Suprapubic skin (tissue), 4 donors: ENCODE results near the gene PDE3B. TPM values are rescaled to one million over a fixed set of nuclear protein-coding genes. Genes with fewer than 3 reads are reported as not detected.

Experiments used
- DNase-seq, 2 donors: peaks; one replicate each; pipeline ENCODE4 v3.0.0-alpha.2; 2019; ENCODE audit warnings: low spot score in 2 of 2
- H3K27ac ChIP-seq: fragments of 200-600 bp; sonication (generic); one replicate; pipeline ENCODE4 v1.5.1; 2019
- H3K27me3 ChIP-seq: fragments of 200-600 bp; sonication (generic); one replicate; pipeline ENCODE4 v1.5.1; 2019
- H3K36me3 ChIP-seq: fragments of 200-600 bp; sonication (generic); one replicate; pipeline ENCODE4 v1.5.1; 2019
- H3K4me1 ChIP-seq: fragments of 200-600 bp; sonication (generic); one replicate; pipeline ENCODE4 v1.5.1; 2019
- H3K4me3 ChIP-seq: fragments of 200-600 bp; sonication (generic); one replicate; pipeline ENCODE4 v1.5.1; 2019; ENCODE audit warnings: mild to moderate bottlenecking
- H3K9me3 ChIP-seq: fragments of 200-600 bp; sonication (generic); one replicate; pipeline ENCODE4 v1.5.1; 2019
- CTCF ChIP-seq, 2 donors: fragments of 200-600 bp in 1 of 2; fragments of 450-650 bp in 1 of 2; sonication (generic) in 1 of 2; IDR thresholded peaks; one replicate each; pipeline ENCODE4 v1.5.1; 2016 to 2019; ENCODE audit warnings: antibody characterized with exemption in 2 of 2, mild to moderate bottlenecking in 1 of 2, moderate library complexity in 1 of 2
- EP300 ChIP-seq: sonication (generic); formaldehyde crosslinking; IDR thresholded peaks from one replicate; pipeline ENCODE4 v1.6.1; 2017; ENCODE audit warnings: antibody characterized with exemption
- POLR2A ChIP-seq, 2 donors: fragments of 450-650 bp; IDR thresholded peaks; one replicate each; pipeline ENCODE4 v1.6.1; 2017; ENCODE audit warnings: antibody characterized with exemption in 2 of 2, mild to moderate bottlenecking in 2 of 2, moderate library complexity in 2 of 2
- POLR2AphosphoS5 ChIP-seq, 3 donors: sonication (generic); formaldehyde crosslinking; IDR thresholded peaks; one replicate each; pipeline ENCODE4 v1.6.1; 2017; ENCODE audit warnings: antibody characterized with exemption in 3 of 3
- WGBS: methylation state at CpG from one replicate; pipeline ENCODE4 v1.1.5; 2018; 5-methylcytosine and 5-hydroxymethylcytosine counted together
- total RNA-seq, 4 donors: library from RNA; depleted of rRNA; stranded (reverse); fragments of >200 nt; gene quantifications; one replicate each; pipeline ENCODE4 v1.1.0, GENCODE V29; 2016

Gene PDE3B
- total RNA-seq, 4 donors from 2014 or later = 1.9 to 6.8 (median 2.7) TPM

GRCh38 chr11:14635546-14635945 is 8.1 kb upstream of the PDE3B start:
- peaks cover 5% of the 10 kb centered on the region for H3K27me3 ChIP-seq
- no peaks in the 10 kb centered on the region for H3K36me3 ChIP-seq
- H3K27ac ChIP-seq = no peak overlapping the region
- no peaks in the 10 kb centered on the region for H3K4me1 ChIP-seq
- no peak overlapping the region for H3K4me3 ChIP-seq
- no peaks in the 10 kb centered on the region for H3K9me3 ChIP-seq
- 29% methylated on average over 1 of the region's 1 CpG for WGBS
- DNase-seq = no peak
- TF ChIP-seq POLR2AphosphoS5 (IDR thresholded peaks at IDR 0.05) = no peak
- no peak for TF ChIP-seq EP300
- TF ChIP-seq POLR2A (IDR thresholded peaks at IDR 0.05) = no peak
- TF ChIP-seq CTCF (IDR thresholded peaks at IDR 0.05) = no peak

- H3K27ac ChIP-seq = no peak overlapping the region
- H3K9me3 ChIP-seq = no peaks in the 10 kb centered on the region
- WGBS = 44% methylated on average over 1 of the region's 1 CpG
- TF ChIP-seq POLR2AphosphoS5 (IDR thresholded peaks at IDR 0.05) (no peak), EP300 (no peak), CTCF (IDR thresholded peaks at IDR 0.05) (no peak), POLR2A (IDR thresholded peaks at IDR 0.05) (no peak)
- H3K4me3 ChIP-seq = no peak overlapping the region
- no peaks in the 10 kb centered on the region for H3K36me3 ChIP-seq
- H3K27me3 ChIP-seq = peaks cover 5% of the 10 kb centered on the region
- DNase-seq = no peak
- no peaks in the 10 kb centered on the region for H3K4me1 ChIP-seq
Measured at GRCh38 chr11:14636119-14636518, 7.5 kb upstream of the PDE3B start.

GRCh38 chr11:14637868-14638409 is 5.7 kb upstream of the PDE3B start:
- TF ChIP-seq POLR2AphosphoS5 (IDR thresholded peaks at IDR 0.05) (no peak), EP300 (no peak), POLR2A (IDR thresholded peaks at IDR 0.05) (no peak), CTCF (IDR thresholded peaks at IDR 0.05) (no peak)
- peaks cover 5% of the 10 kb centered on the region for H3K27me3 ChIP-seq
- H3K36me3 ChIP-seq = no peaks in the 10 kb centered on the region
- H3K27ac ChIP-seq = no peak overlapping the region
- no peak for DNase-seq
- WGBS = 89% methylated on average over 5 of the region's 5 CpGs
- no peak overlapping the region for H3K4me3 ChIP-seq
- no peaks in the 10 kb centered on the region for H3K9me3 ChIP-seq
- H3K4me1 ChIP-seq = peaks cover under 1% of the 10 kb centered on the region

- H3K9me3 ChIP-seq = no peaks in the 10 kb centered on the region
- TF ChIP-seq EP300 (no peak), CTCF (IDR thresholded peaks at IDR 0.05) (no peak), POLR2A (IDR thresholded peaks at IDR 0.05) (no peak), POLR2AphosphoS5 (IDR thresholded peaks at IDR 0.05) (no peak)
- no peaks in the 10 kb centered on the region for H3K36me3 ChIP-seq
- no peak overlapping the region for H3K27ac ChIP-seq
- H3K4me3 ChIP-seq = no peak overlapping the region
- peaks cover 5% of the 10 kb centered on the region for H3K4me1 ChIP-seq
- DNase-seq = no peak
- 49% methylated on average over 4 of the region's 4 CpGs for WGBS
- H3K27me3 ChIP-seq = peaks cover 5% of the 10 kb centered on the region
Measured at GRCh38 chr11:14638561-14638960, 5.0 kb upstream of the PDE3B start.

- Histone ChIP-seq H3K27ac (no peak overlapping the region), H3K4me3 (no peak overlapping the region), H3K4me1 (peaks cover 21% of the 10 kb centered on the region), H3K36me3 (no peaks in the 10 kb centered on the region), H3K27me3 (peaks cover 30% of the 10 kb centered on the region), H3K9me3 (no peaks in the 10 kb centered on the region)
- TF ChIP-seq POLR2A (IDR thresholded peaks at IDR 0.05) (no peak), EP300 (no peak), POLR2AphosphoS5 (IDR thresholded peaks at IDR 0.05) (no peak), CTCF (IDR thresholded peaks at IDR 0.05) (no peak)
- no peak for DNase-seq
- WGBS = 72% methylated on average over 4 of the region's 4 CpGs
Measured at GRCh38 chr11:14641801-14642200, 1.8 kb upstream of the PDE3B start.
